ENCODE results near the gene HMX1. TPM values are rescaled to one million over a fixed set of nuclear protein-coding genes. Genes with fewer than 3 reads are reported as not detected.

Gene HMX1
- total and polyA plus RNA-seq, 2 donors (not counting 3 experiments of a cell fraction or from before 2014, with no cell fraction given): not detected

DNA sequence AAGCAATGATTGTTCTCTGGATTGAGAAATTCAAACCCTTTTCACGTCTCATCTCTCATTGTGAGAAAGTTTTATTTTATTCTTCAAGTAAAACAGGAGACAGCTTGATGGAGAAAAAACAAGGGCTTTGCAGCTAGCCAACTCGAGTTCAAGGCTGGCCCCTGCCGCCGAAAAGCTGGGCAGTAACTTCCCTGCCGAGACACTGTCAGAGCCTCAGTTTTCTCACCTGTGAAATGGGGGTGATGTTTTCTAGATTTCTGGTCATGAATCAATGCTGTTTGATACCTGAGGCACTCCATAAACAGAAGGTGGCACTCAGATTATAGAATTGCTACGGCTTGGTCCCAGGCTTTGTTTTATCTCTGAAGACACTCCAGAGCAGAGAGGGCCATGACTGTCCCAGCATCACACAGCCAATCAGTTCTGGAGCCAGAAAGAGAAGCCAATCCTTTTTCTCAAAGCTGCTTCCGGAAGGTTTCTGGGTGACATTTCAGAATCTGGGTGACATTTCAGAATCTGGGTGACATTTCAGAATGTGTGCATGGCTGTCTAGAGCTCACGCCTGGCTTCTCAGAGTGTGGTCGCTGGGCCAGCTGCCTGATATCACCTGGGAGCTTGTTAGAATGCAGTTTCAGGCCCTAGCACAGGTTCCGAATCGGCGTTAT, 33.2 kb downstream of the HMX1 start:
- Histone ChIP-seq H4K20me1 (replicated peaks; ENCODE audit: control insufficient read depth, extremely low read depth, insufficient read depth, low read length) (no peaks in the 10 kb centered on the region), H3K27me3 (ENCODE audit: control insufficient read depth in 2 of 2, insufficient read depth in 2 of 2, low read length in 2 of 2) (no peaks in the 10 kb centered on the region), H3K27ac (ENCODE audit: insufficient read depth, low read depth, low read length) (no peak overlapping the region), H3K36me3 (ENCODE audit: control insufficient read depth in 2 of 2, extremely low read depth in 1 of 2, insufficient read depth in 2 of 2, low read length in 2 of 2) (no peaks in the 10 kb centered on the region), H3K9me1 (replicated peaks; ENCODE audit: control insufficient read depth, extremely low read depth, insufficient read depth, low read length) (no peaks in the 10 kb centered on the region), H3K9ac (replicated peaks; ENCODE audit: extremely low read depth, insufficient read depth, low read length) (no peak overlapping the region), H3K79me2 (ENCODE audit: control insufficient read depth, insufficient read depth, low read length) (no peaks in the 10 kb centered on the region), H3K4me3 (replicated peaks in 1 of 3; ENCODE audit: insufficient read depth in 1 of 3, low read depth in 1 of 3, low read length in 3 of 3) (no peak overlapping the region), H3K4me2 (ENCODE audit: insufficient read depth, low read length) (no peak overlapping the region), H3K4me1 (ENCODE audit: control insufficient read depth, extremely low read depth, insufficient read depth, low read length) (no peaks in the 10 kb centered on the region), H2AFZ (ENCODE audit: low read depth, low read length) (no peak overlapping the region), H3K9me3 (replicated peaks; ENCODE audit: control insufficient read depth, insufficient read depth, low read length) (no peaks in the 10 kb centered on the region)
- DNase-seq (ENCODE audit: low read depth, low spot score) (no peak), FAIRE-seq (no peak)
- no TSS peak for BruUV-seq (replicated peaks)
- ChIA-PET POLR2A (no interaction called here), CTCF (no interaction called here)
- dilution Hi-C loops (cut with MboI; ENCODE audit: extremely low pct_ligation_motif_present, low sequenced_read_pairs) (no loop called here), intact Hi-C loops (cut with micrococcal nuclease) (no loop called here)
- TF ChIP-seq JUN (IDR thresholded peaks at IDR 0.05; ENCODE audit: borderline replicate concordance, insufficient read depth, insufficient read length, low read depth): no peak
- no peak for TF ChIP-seq MYC (IDR thresholded peaks at IDR 0.05; ENCODE audit: low read depth, low read length)
- TF ChIP-seq POLR2A (IDR thresholded peaks at IDR 0.05; ENCODE audit: low read depth, low read length): no peak
- no peak for TF ChIP-seq POLR2AphosphoS5 (IDR thresholded peaks at IDR 0.05; ENCODE audit: insufficient read depth, low read depth, low read length)
- no peak for TF ChIP-seq EZH2 (IDR thresholded peaks at IDR 0.05; ENCODE audit: borderline replicate concordance, low read depth, low read length, severe bottlenecking)
- TF ChIP-seq, protein P1, sequence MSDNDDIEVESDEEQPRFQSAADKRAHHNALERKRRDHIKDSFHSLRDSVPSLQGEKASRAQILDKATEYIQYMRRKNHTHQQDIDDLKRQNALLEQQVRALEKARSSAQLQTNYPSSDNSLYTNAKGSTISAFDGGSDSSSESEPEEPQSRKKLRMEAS (IDR thresholded peaks at IDR 0.05; ENCODE audit: insufficient read depth, insufficient read length): no peak
- TF ChIP-seq, protein P2, sequence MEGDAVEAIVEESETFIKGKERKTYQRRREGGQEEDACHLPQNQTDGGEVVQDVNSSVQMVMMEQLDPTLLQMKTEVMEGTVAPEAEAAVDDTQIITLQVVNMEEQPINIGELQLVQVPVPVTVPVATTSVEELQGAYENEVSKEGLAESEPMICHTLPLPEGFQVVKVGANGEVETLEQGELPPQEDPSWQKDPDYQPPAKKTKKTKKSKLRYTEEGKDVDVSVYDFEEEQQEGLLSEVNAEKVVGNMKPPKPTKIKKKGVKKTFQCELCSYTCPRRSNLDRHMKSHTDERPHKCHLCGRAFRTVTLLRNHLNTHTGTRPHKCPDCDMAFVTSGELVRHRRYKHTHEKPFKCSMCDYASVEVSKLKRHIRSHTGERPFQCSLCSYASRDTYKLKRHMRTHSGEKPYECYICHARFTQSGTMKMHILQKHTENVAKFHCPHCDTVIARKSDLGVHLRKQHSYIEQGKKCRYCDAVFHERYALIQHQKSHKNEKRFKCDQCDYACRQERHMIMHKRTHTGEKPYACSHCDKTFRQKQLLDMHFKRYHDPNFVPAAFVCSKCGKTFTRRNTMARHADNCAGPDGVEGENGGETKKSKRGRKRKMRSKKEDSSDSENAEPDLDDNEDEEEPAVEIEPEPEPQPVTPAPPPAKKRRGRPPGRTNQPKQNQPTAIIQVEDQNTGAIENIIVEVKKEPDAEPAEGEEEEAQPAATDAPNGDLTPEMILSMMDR (IDR thresholded peaks at IDR 0.05; ENCODE audit: extremely low read depth in 1 of 2, insufficient read depth in 1 of 2, low read depth in 1 of 2, low read length in 2 of 2): no peak
- no peak for TF ChIP-seq FOS (IDR thresholded peaks at IDR 0.05; ENCODE audit: borderline replicate concordance, insufficient read depth, low read length)
- TF ChIP-seq GATA2 (IDR thresholded peaks at IDR 0.05; ENCODE audit: insufficient read depth, insufficient read length, low read depth, low read length): no peak
